ENCODE measurements around the gene INPP5A.
"Not testable (repeated sequence)": the region's sequence is repeated elsewhere in the genome, so short reads cannot be mapped to it uniquely, and the experiment has no call there.

The INPP5A gene

DNA sequence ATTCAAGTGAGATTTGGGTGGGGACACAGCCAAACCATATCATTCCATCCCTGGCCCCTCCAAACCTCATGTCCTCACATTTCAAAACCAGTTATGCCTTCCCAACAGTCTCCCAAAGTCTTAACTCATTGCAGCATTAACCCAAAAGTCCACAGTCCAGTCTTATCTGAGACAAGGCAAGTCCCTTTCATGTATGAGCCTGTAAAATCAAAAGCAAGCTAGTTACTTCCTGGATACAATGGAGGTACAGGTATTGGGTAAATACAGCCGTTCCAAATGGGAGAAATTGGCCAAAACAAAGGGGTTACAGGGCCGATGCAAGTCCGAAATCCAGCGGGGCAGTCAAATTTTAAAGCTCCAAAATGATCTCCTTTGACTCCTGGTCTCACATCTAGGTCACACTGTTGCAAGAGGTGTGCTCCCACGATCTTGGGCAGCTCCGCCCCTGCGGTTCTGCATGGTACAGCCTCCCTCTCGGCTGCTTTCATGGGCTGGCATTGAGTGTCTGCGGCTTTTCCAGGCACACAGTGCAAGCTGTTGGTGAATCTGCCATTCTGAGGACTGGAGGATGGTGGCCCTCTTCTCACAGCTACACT is 61.5 kb downstream of the INPP5A start:
- DNase-seq (ENCODE audit: low read depth): not testable (repeated sequence)

DNA sequence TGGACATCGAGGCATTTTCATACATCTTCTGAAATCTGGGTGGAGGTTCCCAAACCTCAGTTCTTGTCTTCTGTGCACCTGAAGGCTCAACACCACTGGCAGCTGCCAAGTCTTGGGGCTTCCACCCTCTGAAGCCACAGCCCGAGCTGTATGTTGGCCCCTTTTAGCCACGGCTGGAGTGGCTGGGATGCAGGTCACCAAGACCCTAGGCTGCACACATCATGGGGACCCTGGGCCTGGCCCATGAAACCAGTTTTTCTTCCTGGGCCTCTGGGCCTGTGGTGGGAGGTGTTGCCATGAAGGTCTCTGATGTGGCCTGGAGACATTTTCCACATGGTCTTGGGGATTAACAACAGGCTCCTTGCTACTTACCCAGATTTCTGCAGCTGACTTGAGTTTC is 62.1 kb downstream of the INPP5A start:
- DNase-seq (ENCODE audit: low read depth): no peak

DNA sequence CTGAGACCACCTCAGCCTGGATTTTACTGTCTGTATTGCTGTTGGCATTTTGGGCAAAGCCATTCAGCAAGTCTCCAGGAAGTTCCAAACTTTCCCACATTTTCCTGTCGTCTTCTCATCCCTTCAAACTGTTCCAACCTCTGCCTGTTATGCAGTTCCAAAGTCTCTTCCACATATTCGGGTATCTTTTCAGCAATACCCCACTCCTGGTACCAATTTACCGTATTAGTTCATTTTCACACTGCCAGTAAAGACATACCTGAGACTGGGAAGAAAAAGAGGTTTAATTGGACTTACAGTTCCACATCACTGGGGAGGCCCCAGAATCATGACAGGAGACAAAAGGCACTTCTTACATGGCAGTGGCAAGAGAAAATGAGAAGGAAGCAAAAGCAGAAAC is 62.8 kb downstream of the INPP5A start:
- DNase-seq (ENCODE audit: low read depth): no peak

DNA sequence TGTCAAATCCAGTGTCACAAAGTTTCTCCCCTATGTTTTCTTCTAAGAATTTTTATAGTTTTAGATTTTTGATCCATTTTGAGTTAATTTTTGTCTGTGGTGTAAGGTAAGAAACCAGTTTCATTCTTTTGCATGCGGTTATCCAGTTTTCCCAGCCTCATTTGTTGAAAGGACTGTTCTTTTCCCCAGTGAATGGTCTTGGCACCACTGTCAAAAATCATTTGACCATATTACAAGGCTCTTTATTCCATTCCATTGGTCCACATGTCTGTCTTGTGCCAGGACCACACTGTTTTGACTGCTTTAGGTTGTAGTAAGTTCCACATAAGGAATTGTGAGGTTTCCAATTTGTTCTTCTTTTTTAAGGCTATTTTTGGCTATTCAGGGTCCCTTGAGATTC is 64.0 kb downstream of the INPP5A start:
- no peak for DNase-seq (ENCODE audit: low read depth)

DNA sequence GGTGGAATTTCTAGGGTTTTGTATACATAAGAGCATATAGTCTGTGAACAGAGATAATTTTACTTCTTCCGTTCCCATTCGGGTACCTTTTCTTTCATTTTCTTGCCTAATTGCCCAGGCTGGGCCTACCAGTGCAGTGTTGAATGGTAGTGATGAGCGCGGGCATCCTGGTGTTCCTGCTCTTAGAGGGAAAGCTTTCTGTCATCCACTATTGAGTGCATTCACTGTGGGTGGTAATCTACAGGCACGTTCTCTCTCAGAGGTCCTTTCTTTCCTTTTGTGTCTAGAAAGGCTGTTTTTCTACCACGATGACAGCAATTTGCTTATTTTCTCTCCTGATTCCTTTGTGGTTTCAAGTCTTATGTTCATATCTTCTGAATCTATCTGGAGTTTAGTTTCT is 65.0 kb downstream of the INPP5A start:
- DNase-seq (ENCODE audit: low read depth): no peak

DNA sequence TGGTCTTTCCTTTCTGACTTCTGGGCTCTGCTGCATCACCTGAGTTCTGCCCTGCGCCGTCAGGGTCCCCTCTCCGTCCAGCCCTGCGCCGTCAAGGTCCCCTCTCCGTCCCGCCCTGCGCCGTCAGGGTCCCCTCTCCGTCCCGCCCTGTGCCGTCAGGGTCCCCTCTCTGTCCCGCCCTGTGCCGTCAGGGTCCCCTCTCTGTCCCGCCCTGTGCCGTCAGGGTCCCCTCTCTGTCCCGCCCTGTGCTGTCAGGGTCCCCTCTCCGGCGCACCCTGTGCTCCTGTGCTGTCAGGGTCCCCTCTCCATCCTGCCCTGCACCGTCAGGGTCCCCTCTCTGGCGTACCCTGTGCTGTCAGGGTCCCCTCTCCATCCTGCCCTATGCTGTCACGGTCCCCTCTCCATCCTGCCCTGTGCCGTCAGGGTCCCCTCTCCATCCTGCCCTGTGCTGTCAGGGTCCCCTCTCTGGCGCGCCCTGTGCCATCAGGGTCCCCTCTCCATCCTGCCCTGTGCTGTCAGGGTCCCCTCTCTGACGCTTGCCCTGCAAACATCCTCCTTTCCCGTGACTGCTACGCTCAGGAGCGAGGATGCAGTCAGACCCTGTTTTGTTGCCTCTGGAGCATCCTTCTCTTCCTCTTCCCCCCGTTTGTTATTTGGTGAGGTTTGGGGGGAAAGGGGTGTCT is 66.4 kb downstream of the INPP5A start:
- DNase-seq (ENCODE audit: low read depth): no peak

DNA sequence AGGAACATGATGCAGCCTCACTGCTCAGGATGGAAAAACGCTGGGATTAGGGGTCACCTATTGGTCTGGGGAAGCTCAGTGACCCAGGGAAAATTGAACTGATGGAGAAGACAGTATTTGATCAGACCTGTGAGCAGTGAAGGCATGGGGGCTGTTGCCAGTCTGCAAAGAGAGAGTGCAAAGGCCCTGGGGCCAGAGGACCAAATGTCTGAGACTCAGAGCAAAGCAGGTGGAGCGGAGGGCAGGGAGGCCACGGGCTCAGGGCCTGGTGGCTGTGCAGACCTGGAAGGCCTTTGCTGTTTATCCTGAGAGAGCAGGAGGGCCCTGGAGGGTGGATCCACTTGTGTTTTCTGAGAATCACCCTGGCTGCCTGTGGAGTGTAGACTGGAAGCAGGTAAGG is 67.1 kb downstream of the INPP5A start:
- DNase-seq (ENCODE audit: low read depth): no peak

DNA sequence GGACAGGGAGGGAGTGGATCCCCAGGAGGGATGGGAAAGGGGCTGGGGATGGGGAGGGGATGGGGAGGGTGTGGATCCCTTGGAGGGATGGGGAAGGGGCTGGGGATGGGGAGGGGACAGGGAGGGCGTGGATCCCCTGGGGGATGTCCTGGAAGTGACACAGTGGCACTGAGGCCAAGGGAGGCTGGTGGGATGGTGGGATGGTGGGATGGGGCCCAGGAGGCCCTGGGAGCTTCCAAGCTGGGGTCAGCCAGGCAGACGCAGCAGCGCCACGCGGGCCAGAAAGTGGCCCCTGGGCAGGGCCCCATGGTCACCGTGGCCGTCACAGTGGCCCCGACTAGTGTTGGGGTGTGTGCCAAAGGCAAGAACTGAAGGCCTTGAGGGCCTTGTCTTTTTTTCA is 67.8 kb downstream of the INPP5A start:
- no peak for DNase-seq (ENCODE audit: low read depth)

DNA sequence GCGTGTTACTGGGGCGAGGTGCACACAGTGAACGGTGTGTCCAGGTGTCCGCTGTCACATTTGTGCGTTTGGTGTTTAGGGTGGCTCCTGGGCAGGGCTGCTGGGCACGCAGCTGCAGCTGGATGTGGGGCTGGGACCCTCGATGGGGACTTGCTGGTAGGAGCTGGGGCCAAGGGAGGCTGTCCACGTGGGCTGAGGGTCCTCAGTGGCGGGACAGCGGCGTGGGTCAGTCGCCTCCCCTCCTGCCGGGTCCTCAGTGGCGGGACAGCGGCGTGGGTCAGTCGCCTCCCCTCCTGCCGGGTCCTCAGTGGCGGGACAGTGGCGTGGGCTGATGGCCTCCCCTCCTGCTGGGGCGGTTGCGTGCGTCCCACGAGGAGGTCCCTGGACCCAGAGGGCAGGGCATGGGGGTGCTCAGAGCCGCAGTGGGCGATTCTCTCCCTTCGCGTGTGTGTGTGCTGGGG is 68.5 kb downstream of the INPP5A start:
- DNase-seq (ENCODE audit: low read depth): no peak

DNA sequence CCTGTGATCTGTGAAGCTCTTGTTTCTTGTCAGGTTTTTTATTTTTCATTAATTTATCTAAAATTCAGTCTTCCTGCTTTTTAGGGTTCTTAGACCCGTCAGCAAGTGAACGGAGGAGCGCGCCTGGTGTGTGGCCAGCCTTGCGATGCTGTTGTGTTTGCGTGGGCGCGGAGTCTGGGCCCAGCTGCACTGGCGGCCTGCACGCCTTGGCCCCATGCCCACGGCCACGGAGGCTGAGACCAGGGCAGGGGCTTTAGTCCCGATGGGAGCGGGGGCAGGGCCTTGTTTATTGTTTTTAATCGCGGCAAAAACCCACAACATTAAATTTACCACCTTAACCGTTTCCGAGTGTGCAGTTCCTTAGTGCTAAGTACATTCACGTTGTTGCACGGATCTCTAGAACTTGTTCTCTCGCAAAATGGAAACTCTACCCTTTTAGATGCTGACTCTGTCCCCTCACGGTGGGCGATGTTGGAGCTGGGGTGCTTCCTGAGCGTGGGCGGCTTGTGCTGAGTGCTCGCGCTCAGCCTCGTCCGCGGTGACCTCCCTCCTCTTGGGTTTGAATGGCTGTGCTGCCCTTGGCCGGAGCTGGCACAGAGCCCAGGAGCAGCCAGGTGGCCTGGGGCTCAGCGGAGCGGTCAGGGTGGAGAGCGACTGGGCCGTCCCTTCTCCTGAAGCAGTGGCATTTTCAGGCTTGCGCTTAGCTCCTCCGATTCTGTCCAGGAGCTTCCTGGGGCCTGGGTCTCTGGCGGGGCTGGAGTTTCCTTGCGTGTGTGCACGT is 69.1 kb downstream of the INPP5A start:
- DNase-seq (ENCODE audit: low read depth): no peak

DNA sequence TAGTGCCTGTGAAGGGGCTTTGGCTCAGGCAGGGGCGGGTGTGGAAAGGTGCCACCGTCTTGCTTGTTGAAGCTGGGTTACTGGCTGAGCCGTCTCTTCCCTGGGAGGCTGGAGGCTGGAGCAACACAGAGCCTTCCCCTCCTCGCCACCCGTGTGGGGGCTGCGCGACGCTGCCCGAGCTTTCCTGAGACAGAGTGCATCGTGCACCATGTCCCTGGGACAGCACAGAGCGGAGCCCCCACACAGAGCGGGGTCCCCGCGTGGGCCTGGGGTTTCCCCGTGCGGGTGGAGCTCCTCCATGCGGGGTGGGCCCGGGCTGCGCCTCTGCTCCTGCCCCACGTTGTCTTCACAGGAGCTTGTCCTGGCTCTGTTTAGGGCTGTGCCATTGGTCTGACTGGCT is 69.9 kb downstream of the INPP5A start:
- no peak for DNase-seq (ENCODE audit: low read depth)

DNA sequence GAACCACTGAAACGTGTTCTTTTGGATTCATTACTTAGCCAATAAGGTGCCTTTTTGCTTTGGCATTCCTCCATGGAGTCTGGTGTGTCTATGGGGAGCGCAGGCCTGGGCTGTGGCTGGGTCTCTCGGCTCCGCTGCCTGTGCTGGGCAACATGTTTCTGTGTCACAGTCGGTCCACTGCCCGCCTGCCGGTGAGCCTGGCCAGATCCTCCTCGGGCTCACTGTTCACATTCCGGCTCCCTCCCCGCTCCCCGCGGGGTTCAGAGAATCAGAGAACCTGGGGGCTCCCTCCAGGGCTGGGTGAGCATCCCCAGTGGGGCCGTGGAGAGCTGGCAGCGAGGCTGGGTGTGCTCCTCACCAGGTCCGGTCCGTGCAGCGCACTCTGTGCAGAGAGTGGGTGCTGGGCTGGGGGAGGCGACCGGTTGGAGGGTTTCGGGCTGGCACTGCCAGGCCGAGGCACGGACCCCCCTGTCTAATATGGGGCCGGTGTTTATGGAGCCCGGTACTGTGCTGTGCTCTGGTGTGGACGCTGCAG is 70.4 kb downstream of the INPP5A start:
- no peak for DNase-seq (ENCODE audit: low read depth)

DNA sequence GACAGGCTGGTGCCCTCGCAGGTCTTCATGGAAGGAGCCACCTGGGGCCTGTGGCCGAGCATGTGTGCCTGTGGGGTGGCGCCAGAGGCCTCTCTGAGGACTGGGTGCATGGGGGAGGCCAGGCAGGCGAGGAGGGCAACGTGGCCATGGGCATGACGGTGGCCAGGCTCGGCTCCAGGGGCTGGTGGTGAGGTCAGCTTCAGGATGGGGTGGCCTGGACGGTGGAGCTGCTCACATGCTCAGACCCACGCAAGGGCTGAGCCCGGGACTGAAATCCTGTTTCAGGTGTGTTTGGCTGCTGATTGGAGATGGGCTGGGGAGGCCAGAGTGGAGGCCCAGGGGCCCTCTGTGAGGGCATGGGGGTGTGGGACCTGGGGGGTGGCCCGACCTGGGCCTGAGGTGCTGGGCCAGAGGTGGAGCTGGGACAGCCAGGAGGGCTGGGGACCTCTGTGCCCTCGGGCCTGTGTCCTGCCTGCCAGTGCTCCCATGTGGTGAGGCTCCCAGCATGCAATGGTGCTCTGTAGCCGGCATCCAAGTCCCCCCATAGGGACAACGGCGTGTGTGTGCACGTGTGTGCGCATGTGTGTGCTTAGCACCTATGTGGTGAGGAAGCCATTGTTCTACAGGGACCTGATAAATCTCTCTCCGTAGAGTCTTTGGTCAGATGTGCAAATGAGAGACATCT is 71.1 kb downstream of the INPP5A start:
- DNase-seq (ENCODE audit: low read depth): no peak

DNA sequence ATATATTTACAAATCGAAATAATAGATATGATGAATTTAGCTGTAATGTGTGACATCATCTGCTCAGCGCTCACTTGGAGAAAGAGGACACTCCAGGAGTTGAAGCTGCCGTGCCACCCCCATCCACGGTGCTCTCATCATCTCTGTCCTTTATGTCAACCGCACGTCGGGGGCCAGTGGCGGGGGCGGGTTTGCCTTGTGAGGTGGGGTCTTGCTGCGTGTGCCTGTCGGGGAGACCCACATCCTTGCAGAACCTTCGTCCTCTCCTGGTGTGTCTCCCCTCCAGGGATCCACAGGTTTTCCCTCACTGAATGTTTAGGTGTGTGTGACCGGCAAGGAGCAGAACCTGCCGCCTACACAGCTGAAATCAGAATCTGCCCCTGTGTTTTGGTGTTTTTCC is 71.6 kb downstream of the INPP5A start:
- DNase-seq (ENCODE audit: low read depth): no peak

DNA sequence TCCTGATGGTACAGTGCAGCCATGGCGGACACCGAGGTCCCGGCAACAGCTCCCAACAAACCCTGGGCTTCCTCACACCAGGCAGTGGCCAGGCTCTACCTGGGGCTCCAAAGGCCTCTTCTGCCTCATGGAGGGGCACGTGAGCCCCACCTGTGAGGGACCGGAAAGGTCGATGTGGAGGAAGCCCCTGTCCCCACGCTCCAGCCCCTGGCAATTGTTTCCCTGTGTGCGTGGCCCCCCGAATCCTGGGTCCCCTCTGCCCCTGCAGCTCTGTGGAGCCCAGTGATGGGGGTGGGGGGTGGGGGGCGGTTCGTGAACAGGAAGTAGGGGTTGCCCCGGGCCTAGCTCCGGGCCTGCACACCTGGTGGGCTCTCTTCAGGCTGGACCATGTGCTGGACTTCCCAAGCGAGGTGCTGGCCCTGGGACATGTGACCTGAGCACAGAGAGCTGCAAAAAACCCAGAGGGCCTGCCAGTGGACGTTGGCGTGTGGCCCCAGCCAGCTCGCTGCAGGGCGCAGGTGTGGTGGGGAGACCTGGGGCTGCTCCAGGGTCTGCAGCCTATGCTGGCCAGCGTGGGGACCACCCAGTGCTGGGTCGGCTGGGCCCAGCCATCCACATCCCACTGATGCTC is 72.6 kb downstream of the INPP5A start:
- DNase-seq (ENCODE audit: low read depth): no peak

DNA sequence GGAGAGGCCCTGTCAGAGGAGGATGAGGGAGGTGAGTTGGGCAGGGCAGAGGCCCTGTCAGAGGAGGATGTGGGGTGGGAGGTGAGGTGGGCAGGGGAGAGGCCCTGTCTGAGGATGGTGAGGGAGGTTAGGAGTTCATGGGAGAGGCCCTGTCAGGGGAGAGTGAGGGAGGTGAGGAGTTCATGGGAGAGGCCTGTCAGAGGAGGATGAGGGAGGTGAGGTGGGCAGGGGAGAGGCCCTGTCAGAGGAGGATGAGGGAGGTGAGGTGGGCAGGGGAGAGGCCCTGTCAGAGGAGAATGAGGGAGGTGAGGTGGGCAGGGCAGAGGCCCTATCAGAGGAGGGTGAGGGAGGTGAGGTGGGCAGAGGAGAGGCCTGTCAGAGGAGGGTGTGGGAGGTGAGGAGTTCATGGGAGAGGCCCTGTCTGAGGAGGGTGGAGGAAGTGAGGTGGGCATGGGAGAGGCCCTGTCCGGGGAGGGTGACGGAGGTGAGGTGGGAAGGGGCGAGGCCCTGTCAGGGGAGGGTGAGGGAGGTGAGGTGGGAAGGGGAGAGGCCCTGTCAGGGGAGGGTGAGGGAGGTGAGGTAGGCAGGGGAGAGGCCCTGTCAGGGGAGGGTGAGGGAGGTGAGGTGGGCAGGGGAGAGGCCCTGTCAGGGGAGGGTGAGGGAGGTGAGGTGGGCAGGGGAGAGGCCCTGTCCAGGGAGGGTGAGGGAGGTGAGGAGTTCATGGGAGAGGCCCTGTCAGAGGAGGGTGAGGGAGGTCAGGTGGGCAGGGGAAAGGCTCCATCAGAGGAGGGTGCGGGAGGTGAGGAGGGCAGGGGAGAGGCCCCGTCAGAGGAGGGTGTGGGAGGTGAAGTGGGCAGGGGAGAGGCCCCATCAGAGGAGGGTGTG is 73.7 kb downstream of the INPP5A start:
- DNase-seq (ENCODE audit: low read depth): no peak

DNA sequence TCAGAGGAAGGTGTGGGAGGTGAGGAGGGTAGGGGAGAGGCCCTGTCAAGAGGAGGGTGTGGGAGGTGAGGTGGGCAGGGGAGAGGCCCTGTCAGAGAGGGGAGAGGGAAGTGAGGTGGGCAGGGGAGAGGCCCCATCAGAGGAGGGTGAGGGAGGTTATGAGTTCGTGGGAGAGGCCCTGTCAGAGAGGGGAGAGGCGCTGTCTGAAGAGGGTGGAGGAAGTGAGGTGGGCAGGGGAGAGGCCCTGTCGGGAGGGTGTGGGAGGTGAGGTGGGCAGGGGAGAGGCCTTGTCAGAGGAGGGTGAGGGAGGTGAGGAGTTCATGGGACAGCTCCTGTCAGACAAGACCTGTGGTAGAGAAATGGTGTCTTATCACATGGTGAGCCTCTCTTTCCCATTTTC is 74.4 kb downstream of the INPP5A start:
- no peak for DNase-seq (ENCODE audit: low read depth)

DNA sequence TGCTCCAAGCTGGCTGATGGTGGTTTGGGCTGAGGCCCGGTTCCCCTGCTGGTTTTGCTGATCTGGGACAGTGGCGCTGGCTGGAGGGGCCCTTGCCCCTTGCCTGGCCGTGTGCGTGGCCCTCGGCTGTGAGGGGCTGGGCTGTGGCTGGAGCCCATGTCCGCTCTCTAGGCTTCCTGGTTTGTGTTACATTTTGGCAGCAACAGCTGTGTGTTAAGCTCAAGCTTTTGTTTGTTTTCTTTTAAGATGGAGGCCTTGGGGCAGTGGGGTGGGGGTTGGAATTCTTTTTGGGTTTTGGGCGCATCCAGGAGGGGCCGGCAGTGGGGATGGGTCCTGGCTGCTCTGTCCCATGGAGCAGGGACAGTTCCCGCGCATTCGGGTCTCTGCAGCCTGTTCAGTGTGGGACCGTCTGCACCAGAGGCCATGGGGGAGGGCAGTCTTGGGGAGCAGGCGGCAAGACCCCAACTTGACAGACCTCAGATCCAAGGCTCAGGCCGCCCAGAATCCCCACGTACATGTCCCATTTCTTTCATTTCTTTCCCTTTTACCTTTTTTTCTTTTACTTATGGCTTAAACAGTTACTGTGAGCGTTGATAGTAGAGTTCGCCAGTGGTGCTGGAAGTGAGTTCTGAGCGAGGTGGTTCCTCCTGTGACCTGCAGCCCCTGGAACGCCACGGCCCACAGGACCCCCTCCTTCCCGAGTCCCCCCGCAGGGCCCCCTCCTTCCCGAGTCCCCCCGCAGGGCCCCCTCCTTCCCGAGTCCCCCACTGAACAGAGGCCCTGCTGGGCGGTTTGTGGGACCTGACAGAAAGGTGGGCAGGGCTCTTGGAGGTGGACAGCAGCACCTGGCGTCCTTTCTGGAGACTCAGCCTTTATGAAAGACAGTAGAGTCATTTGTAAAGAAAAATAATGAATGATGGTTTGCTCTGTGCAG is 75.3 kb downstream of the INPP5A start:
- no peak for DNase-seq (ENCODE audit: low read depth)

DNA sequence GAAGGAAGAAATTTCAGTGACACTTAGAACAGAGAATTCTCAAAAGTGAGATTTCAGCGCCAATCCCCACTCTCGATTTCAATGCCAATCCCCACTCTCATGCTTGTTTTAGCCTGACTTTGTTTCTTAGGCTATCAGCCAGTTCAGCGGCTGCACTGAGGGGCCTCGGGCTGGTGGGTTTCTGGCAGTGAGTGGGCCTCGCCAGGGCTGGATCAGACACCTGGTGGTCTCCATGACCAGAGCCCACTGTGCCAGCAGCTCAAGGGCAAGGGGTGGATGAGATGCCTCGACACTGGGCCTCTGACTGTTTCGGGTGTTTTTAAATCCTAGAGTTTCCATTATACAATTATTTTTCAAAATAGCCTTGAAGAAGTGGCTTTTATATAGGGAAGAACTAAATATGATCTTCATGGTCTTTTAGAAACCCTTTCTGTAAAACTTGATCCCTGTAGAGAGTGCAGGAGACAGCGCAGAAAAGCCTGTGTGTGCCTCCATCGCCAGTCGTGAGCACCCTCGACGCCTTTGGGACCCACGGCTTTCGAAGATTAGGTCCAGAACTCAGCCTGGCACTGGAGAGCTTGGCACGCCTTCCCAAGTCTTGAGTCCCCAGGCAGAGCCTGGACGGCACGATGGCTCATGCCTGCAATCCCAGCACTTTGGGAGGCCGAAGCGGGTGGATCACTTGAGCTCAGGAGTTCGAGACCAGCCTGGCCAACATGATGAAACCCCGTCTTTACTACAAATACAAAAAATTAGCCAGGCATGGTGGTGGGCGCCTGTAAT is 76.2 kb downstream of the INPP5A start:
- DNase-seq (ENCODE audit: low read depth): no peak

All from stimulated activated CD8-positive, alpha-beta memory T cell treated with anti-CD3 and anti-CD28 coated beads, Interleukin-15, amount 100 ng/mL, for 24 hours (primary cell).